Measurements from ENCODE around the gene BCL2.

- no peak for TF ChIP-seq CTCF (IDR thresholded peaks at IDR 0.05)
- TF ChIP-seq POLR2A (IDR thresholded peaks at IDR 0.05): no peak
- TF ChIP-seq EP300 (IDR thresholded peaks at IDR 0.05): no peak
Observed at GRCh38 chr18:63198868-63199742, 120.5 kb downstream of the BCL2 start.

All from ovary (tissue), 3 donors.